Large intestine (tissue), 3 donors: ENCODE results near the gene LRRC8D. TPM values are rescaled to one million over a fixed set of nuclear protein-coding genes. Genes with fewer than 3 reads are reported as not detected.

Experiments
- DNase-seq, 2 donors: peaks; one replicate each; pipeline versions ENCODE4 v3.0.0 to v3.0.0-alpha.2; 2013
- H3K27ac ChIP-seq: one replicate; pipeline ENCODE4 v1.5.1; 2013; ENCODE audit warnings: low read length
- H3K27me3 ChIP-seq: 2 replicates; pipeline ENCODE4 v1.6.1; 2013; ENCODE audit warnings: low read length; ENCODE audit not compliant: control insufficient read depth, insufficient read depth
- H3K36me3 ChIP-seq: 2 replicates; pipeline ENCODE4 v1.6.1; 2013; ENCODE audit warnings: low read length; ENCODE audit not compliant: control insufficient read depth, insufficient read depth
- H3K4me1 ChIP-seq: one replicate; pipeline ENCODE4 v1.6.1; 2013; ENCODE audit warnings: low read length; ENCODE audit not compliant: control insufficient read depth, insufficient read depth
- H3K4me3 ChIP-seq: one replicate; pipeline ENCODE4 v1.5.1; 2013; ENCODE audit warnings: low read length
- H3K9me3 ChIP-seq: one replicate; pipeline ENCODE4 v1.6.1; 2013; ENCODE audit warnings: mild to moderate bottlenecking, low read depth, low read length, moderate library complexity; ENCODE audit not compliant: control insufficient read depth
- WGBS: methylation state at CpG from one replicate; pipeline ENCODE4 v1.1.5; 2013; ENCODE audit warnings: low lambda C conversion rate; ENCODE audit not compliant: insufficient coverage; 5-methylcytosine and 5-hydroxymethylcytosine counted together
- polyA plus RNA-seq: library from polyadenylated mRNA; unstranded; fragments of 120-200 nt; gene quantifications from one replicate; pipeline ENCODE4 v1.2.1, GENCODE V29; 2013

LRRC8D gene
- polyA plus RNA-seq, 1 donor: 33.3 TPM

- no peak overlapping the region for H3K27ac ChIP-seq
- H3K4me3 ChIP-seq: no peak overlapping the region
- no peak for DNase-seq
- peaks cover 13% of the 10 kb centered on the region for H3K4me1 ChIP-seq
- H3K9me3 ChIP-seq: no peaks in the 10 kb centered on the region
- H3K27me3 ChIP-seq: no peaks in the 10 kb centered on the region
- H3K36me3 ChIP-seq: no peaks in the 10 kb centered on the region
Measured at GRCh38 chr1:89910268-89910667, 89.4 kb downstream of the LRRC8D start.

- H3K4me3 ChIP-seq: no peak overlapping the region
- H3K9me3 ChIP-seq: no peaks in the 10 kb centered on the region
- H3K27me3 ChIP-seq: no peaks in the 10 kb centered on the region
- DNase-seq: no peak
- H3K4me1 ChIP-seq: peaks cover 9% of the 10 kb centered on the region
- 80% methylated on average over 1 of the region's 2 CpGs for WGBS
- H3K27ac ChIP-seq: no peak overlapping the region
- H3K36me3 ChIP-seq: no peaks in the 10 kb centered on the region
Measured at GRCh38 chr1:89910780-89911179, 89.9 kb downstream of the LRRC8D start.

GRCh38 chr1:89911191-89911991, 90.6 kb downstream of the LRRC8D start:
- H3K27me3 ChIP-seq: no peaks in the 10 kb centered on the region
- WGBS: 73% methylated on average over 4 of the region's 10 CpGs
- H3K4me1 ChIP-seq: peaks cover 6% of the 10 kb centered on the region
- no peak for DNase-seq
- no peaks in the 10 kb centered on the region for H3K9me3 ChIP-seq
- no peak overlapping the region for H3K27ac ChIP-seq
- no peak overlapping the region for H3K4me3 ChIP-seq
- no peaks in the 10 kb centered on the region for H3K36me3 ChIP-seq

GRCh38 chr1:89912073-89912472, 91.2 kb downstream of the LRRC8D start:
- WGBS: 63% methylated on average over 1 of the region's 1 CpG
- Histone ChIP-seq H3K36me3 (no peaks in the 10 kb centered on the region), H3K27me3 (no peaks in the 10 kb centered on the region), H3K4me3 (no peak overlapping the region), H3K4me1 (no peaks in the 10 kb centered on the region), H3K27ac (no peak overlapping the region), H3K9me3 (no peaks in the 10 kb centered on the region)
- no peak for DNase-seq

DNA sequence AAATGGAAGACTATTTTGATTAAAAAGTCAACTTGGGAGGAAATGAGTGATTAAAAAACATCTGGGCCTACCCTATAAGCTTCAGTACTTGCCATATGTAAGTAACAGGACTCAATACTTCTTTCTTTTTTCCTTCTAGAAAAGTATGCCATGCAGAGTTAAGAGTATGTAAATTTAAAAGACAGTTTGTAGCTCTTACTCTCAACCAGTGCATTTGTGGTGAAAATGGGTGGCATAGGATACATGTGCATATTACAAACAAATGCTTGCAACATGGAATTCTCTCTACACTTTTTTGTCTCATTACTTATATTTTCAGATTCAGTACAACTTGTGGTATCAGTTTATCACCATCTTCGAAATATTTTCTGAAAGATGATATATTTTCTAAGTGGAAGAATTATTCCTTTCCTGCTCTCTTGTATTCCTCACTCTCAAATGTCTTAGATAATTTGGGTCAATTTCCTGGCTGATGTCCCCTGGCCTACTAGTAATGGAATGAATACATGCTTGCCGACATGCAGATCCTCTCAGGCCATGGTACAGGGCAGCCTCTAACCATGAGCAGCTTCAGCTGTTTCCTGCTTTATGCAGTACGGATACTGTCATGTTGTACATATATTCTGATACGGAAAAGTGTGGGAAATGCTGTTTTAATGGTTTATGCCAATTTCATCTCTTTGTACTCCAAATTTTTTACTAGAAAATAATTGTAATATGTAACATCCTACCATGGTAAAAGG, 92.7 kb downstream of the LRRC8D start:
- WGBS: 86% methylated on average over 2 of the region's 4 CpGs
- Histone ChIP-seq H3K9me3 (no peaks in the 10 kb centered on the region), H3K27ac (no peak overlapping the region), H3K4me3 (no peak overlapping the region), H3K4me1 (no peaks in the 10 kb centered on the region), H3K27me3 (no peaks in the 10 kb centered on the region), H3K36me3 (no peaks in the 10 kb centered on the region)
- DNase-seq: no peak

DNA sequence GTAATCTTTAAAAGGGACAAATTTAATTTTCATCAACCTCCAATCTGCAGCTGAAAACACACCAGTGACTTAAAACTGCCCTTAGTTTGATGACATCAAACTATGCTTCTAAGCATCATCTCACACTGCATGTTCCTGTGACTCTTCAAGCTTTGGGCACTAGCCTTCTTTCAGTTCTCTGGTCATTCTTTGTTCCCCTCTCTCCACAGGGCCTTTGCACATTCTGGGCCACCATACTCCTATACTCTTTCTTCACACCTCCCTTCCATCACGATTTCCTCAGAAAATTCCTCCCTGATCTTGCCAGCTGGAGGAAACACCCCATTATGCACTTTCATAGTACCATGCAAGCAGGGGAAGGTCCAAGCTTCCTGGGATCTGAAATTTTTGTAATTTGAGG, 96.5 kb downstream of the LRRC8D start:
- no peak overlapping the region for H3K27ac ChIP-seq
- WGBS: no CpG with 5 or more reads among the region's 1 CpG

DNA sequence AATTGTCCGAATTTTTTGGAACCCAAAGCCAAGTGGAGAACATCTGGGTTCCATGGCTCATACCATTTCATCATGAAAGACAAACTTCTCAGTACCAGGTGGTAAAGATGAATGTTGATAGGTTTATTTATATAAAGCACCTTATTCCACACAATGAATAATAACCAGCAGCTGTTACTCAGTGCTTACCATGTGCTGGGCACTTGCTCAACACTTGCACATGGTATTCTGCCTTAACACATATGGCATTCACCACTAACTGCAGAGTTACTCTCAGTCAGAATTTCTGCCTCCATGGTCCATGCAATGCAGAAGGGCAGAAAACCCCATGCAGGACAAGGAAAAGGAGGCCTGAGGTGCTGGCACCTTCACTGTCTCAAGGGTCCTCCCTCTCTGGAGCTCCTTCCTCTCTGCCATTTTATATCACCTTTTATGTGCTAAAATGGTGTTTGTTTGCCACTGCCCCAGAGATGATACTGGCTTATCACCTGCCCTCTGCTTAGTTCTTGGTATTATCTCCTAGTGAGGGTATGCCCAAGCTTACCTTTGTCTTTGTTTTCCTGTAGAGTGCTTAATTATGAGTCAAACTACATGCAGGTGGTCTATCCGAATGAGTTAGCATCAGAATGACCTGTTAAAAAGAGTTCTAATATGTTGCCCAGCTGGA, 97.4 kb downstream of the LRRC8D start:
- Histone ChIP-seq H3K36me3 (no peaks in the 10 kb centered on the region), H3K4me1 (no peaks in the 10 kb centered on the region), H3K4me3 (no peak overlapping the region), H3K27ac (no peak overlapping the region), H3K27me3 (no peaks in the 10 kb centered on the region), H3K9me3 (no peaks in the 10 kb centered on the region)
- no peak for DNase-seq
- no CpG with 5 or more reads among the region's 2 CpGs for WGBS

More for the DNA sequence above, 96.5 kb downstream of the LRRC8D start:
- Histone ChIP-seq H3K27me3 (no peaks in the 10 kb centered on the region), H3K36me3 (no peaks in the 10 kb centered on the region), H3K4me3 (no peak overlapping the region), H3K4me1 (no peaks in the 10 kb centered on the region), H3K9me3 (no peaks in the 10 kb centered on the region)
- DNase-seq: no peak

DNA sequence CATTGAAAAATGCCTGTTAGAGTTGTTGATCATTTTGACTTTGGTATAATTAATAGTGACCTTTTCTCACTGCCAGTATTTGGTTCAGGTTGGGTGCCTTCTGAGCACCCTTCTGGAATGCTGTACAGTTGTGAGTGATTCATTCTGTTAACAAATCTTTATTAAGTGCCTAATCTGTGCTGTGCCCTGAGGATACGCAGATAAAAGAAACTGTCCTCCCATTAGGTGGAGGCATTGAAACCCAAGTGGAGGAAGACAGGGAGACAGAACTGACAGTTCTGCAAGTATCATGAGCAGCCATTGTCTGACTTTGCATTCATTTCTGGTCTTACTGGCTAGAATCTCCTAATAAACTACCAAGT, 97.9 kb downstream of the LRRC8D start:
- H3K4me1 ChIP-seq: no peaks in the 10 kb centered on the region
- WGBS: no CpG with 5 or more reads among the region's 1 CpG
- H3K27me3 ChIP-seq: no peaks in the 10 kb centered on the region
- no peak overlapping the region for H3K27ac ChIP-seq
- H3K9me3 ChIP-seq: peaks cover 4% of the 10 kb centered on the region
- no peaks in the 10 kb centered on the region for H3K36me3 ChIP-seq
- no peak for DNase-seq
- H3K4me3 ChIP-seq: no peak overlapping the region

DNA sequence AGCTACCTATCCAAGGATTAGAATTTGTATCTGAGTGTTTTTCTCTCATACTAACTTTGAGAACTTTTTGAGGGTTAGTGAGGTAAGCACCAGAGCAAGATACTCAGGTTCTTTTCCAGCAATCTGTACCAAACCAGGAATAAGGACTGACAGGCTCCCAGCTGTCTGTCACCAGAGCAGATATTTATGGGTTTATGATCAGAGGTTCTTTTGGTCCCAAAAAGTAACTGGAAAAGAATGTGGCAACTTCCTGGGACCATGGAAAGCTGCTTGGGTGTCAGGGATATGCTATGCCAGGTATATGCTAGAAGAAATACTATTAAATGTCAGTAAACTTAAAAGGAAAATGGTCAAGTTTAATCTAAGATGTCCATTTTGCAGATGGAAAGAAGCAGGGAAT, 98.3 kb downstream of the LRRC8D start:
- DNase-seq: no peak
- peaks cover 4% of the 10 kb centered on the region for H3K9me3 ChIP-seq
- no peaks in the 10 kb centered on the region for H3K4me1 ChIP-seq

GRCh38 chr1:89922911-89923310, 102.1 kb downstream of the LRRC8D start:
- no peaks in the 10 kb centered on the region for H3K36me3 ChIP-seq
- DNase-seq: no peak

More for the DNA sequence above, 98.3 kb downstream of the LRRC8D start:
- H3K27me3 ChIP-seq: no peaks in the 10 kb centered on the region
- H3K36me3 ChIP-seq: no peaks in the 10 kb centered on the region
- H3K4me3 ChIP-seq: no peak overlapping the region
- no peak overlapping the region for H3K27ac ChIP-seq

More at GRCh38 chr1:89922911-89923310, 102.1 kb downstream of the LRRC8D start:
- no peak overlapping the region for H3K4me3 ChIP-seq
- no peaks in the 10 kb centered on the region for H3K4me1 ChIP-seq
- peaks cover 4% of the 10 kb centered on the region for H3K9me3 ChIP-seq
- H3K27ac ChIP-seq: no peak overlapping the region
- 100% methylated on average over 2 of the region's 2 CpGs for WGBS
- H3K27me3 ChIP-seq: no peaks in the 10 kb centered on the region
